Activated CD4-positive, CD25-positive, alpha-beta regulatory T cell (primary cell): ENCODE data around the gene UBN1.
"Not testable (repeated sequence)": the region's sequence is repeated elsewhere in the genome, so short reads cannot be mapped to it uniquely, and the experiment has no call there.

Experiments used
- DNase-seq, 4 experiments: peaks; one replicate each; lab custom pipeline; 2025; lab: John Stamatoyannopoulos, UW

UBN1 gene

GRCh38 chr16:4909825-4910224, 62.5 kb downstream of the UBN1 start:
- no peak for DNase-seq

DNA sequence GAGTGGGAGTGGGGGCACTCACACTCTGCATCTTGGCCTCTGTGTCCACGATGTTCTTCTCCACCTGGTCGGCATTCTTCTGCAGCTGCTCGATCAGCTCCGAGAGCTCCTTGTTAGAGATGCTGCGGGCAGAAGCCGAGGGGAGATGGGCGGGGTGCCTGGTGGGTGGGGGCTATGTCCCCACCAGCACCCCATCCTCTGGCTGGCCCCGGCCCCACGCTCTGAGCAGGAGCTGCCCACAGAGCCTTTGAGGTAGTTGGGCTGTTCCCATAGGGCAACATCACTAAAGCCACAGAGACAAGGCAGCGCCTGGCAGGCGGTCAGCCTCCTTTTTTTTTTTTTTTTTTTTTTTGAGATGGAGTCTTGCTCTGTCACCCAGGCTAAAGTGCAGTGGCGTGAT, 63.5 kb downstream of the UBN1 start:
- no peak for DNase-seq

DNA sequence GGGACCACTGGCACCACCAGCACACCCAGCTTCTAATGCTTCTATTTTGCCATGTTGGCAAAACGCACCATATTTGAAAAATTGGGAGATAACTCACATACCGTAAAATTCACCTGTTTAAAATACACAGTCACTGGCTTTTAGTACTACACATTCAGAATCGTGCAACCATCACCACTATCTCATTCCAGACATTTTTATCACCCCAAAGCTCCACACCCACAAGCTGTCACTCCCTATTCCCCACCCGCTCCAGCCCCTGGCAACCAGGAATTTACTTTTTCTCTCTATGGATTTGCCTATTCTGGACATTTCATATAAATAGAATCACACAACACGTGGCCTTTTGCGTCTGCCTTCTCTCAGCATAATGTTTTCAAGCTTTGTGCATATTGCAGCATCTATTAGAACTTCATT, 64.7 kb downstream of the UBN1 start:
- DNase-seq = no peak

DNA sequence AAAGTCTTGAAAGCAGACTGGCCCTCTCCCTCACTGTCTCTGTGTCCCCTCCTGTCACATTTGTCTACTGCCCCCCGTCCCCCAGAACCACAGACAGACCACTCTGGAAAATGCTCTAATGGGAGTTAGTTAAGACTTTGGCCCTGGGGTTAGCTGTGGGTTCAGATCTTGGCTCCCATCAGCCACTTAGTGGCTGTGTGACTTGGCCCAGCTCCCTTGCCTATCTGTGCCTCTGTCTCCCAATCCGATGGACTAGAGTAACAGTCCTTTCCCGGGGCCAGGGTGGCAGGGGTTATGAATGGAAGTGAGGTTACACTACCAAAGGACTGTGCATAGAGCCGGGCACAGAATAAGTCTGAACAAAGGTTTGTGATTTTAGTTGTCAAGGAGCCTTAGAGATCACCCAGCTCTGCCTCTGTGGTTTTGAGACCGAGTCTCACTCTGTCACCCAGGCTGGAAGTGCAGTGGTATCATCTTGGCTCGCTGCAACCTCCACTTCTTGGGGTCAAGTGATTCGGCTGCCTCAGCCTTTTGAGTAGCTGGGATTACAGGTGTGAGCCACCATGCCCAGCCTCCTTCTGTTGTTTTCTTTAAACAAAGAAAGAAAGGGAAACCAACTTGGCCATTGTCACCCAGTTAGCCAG, 66.0 kb downstream of the UBN1 start:
- DNase-seq = no peak

DNA sequence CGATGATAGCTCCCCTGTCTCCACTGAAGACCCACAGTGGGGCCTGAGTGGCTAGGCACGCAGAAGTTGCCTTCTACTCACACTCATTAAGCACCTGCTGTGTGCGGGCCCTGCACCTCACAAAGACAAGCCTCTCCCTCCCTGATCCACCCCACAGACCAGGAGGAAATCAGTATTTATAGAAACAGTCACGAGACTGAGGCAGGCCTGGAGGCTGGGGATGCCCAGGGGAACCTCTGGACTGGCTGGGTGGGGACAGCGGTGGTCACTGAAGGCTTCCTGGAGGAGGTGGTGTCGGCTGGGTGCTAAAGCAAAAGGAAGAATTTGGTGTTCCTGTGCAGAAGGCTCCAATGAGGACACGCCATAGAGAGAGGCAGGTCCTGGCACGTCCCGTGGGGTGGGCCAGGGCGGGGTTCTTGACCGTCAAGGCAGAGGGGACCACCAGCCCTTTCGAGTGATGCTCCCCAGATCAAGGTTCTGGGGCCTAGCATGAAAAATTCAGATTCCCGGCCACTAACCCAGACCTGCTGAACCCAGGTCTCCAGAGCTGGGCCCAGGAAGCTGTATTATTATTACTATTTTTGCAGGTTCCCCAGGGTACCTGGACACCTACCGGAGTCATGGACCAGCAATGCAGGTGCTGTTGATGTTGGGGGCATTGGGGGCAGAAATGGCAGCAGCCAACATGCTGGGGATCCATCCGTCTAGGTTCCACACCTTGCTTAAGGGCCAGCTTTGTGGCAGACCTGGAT, 66.7 kb downstream of the UBN1 start:
- DNase-seq = no peak

GRCh38 chr16:4914528-4915225, 67.4 kb downstream of the UBN1 start:
- DNase-seq = no peak

- no peak for DNase-seq
Observed at GRCh38 chr16:4915226-4915761, 68.0 kb downstream of the UBN1 start.

GRCh38 chr16:4917117-4917516, 69.8 kb downstream of the UBN1 start:
- DNase-seq = no peak

DNA sequence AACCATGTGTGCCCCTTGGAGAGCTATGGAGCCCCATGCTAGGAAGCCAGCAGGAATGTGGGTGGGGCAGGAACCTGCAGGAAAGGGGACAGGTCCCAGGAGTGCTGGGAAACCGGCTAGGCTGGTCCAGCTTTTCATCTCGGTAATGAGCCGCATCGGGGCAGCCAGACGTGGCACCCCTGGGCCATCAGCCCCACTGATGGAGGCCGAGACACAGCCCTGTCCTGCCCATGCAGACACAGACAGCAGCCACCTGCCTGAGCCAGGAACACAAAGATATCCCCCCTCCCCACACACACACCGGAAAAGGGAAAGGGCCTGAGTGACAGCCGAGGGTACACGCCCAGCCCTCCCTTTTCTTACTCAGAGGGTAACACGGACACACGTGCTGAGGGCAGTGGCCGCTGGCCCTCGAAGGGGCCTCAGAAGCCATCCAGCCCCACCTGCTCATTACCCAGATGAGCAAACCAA, 71.5 kb downstream of the UBN1 start:
- DNase-seq = no peak

DNA sequence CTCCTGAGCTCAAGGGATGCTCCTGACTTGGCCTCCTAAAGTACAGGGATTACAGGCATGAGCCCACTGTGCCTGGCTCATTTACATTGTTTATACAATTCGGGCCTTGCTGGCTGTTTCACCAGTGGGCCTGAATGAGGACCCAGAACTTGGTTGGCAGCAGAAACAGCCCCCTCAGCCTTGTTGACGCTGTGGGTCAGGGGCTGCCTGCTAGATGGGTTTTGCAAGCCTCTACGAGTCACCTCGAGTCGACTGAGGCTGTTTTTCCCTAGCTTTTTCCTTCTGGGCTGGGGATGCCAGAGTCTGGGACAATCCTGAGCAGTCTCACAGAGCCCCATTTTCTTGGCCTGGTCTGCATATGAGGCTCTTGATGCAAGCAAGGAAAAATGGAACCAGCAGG, 73.5 kb downstream of the UBN1 start:
- DNase-seq = no peak

DNA sequence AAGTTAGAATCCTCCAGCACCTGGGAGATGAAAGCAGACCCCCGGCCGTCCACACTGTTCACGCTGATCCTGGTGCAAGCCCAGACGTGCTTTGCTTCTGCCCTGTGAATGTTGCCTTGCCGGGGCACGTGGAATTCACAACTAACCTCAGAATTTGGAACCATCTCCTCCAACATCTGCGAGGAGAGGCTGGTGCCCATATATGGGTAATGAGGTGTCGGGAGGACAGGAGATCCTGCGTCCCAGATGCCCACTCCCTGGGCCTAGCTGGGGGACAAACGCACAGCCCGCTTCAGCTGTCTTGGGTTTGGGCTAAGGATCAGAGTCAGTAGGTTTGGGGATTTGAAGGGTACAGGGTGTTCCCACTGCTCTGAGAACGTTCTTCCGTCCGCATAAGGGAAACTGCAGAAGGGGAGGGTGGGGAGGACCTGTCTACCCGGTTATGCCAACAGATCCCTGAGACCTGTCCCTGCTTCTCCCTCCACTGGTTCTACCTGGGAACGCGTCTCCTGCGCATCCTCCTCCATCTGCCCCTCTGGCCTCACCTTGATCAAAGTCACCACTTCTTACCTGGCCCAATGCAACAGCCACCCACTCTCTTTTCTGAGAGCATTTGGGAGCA, 75.6 kb downstream of the UBN1 start:
- DNase-seq = no peak

GRCh38 chr16:4923853-4924252, 76.6 kb downstream of the UBN1 start:
- no peak for DNase-seq

GRCh38 chr16:4924593-4925292, 77.5 kb downstream of the UBN1 start:
- DNase-seq = no peak

DNA sequence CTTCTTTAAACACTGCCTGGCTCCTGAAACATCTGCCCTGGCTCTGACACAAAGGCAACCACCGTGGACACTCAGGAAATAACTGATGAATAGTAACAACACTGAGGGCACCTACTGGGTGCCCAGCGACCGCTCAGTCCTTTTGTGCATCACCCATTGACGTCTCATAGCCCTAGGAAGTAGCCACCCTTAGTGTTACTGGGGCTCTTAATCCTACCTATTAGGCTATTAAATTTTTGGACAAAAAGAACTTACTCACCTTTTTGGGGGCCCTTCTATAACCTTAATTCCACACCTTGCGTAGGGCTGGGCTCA, 78.0 kb downstream of the UBN1 start:
- DNase-seq = no peak

DNA sequence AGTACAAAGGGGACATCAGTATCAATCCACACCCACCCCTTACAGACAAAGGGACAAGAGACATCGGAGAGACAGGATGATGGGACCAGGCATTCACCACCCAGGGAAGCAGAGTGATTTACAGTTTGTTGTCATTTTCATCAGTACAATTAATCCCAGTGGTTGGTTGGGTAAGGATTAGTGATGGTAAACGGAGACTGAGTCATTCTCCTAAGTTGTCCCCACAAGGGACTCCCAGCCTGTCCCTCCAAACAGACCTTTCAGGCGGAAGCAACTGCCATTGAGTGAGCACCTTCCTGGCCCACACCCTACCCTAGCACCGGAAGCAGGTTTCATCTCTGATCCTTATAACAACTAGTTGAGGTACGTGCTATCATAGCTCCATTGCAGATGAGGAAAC, 78.5 kb downstream of the UBN1 start:
- no peak for DNase-seq

DNA sequence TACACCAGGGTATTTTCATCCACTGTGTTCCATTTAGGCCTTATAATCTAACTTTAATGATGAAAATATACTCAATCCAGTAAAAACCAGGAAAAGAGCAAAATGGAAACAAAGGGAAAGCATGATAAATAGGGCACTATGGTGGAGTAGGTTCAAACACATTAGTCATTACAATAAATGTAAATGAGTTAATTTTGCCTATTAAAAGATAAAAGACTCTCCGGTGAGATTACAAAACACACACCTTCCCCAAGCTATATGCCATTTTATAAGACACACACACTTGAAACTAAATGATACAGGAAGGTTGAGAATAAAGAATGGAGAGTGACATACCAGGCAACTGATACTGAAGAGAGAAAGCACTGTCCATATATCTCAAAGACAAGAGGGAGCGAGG, 79.6 kb downstream of the UBN1 start:
- DNase-seq = no peak

DNA sequence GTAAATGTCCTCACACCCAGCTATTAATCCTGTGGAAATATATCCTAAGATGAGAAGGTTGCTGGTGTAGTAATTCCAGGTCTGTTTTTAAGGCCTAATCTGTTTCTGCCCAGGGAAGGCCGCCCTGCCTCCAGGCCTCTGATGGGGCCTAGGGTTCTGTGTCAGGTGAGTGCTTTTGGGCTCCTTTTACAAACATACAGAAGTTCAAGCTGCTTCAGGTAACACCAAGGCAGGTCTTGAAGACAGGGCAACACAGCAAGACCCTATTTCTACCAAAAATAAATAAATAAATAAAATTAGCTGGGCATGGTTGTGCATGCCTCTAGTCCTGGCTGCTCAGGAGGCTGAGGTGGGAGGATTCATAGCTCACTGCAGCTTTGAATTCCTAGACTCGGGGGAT, 80.4 kb downstream of the UBN1 start:
- DNase-seq = no peak

- DNase-seq = no peak
Observed at GRCh38 chr16:4928227-4928626, 80.9 kb downstream of the UBN1 start.

DNA sequence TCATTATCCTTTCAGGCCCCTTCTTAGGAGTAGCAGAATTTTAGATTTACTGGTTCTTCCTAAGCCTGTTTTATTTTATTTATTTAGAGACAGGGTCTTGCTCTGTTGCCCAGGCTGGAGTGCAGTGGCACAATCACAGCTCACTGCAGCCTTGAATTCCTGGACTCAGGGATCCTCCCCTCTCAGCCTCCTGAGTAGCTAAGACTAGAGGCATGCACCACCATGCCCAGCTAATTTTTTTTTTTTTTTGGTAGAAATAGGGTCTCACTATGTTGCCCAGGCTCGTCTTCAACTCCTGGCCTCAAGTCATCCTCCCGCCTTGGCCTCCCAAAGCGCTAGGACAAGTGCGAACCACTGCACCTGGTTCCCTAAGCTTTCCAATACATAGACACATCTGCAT, 82.3 kb downstream of the UBN1 start:
- DNase-seq = not testable (repeated sequence)

GRCh38 chr16:4931381-4931780, 84.1 kb downstream of the UBN1 start:
- no peak for DNase-seq
